Activated CD4-positive, alpha-beta T cell treated with anti-CD3 and anti-CD28 coated beads, Interleukin-2, amount 10 ng/mL, durations not matched to agents 7 days and 5 days (primary cell): ENCODE results near the gene KDM8. TPM values are rescaled to one million over a fixed set of nuclear protein-coding genes. Genes with fewer than 3 reads are reported as not detected.
"Not testable (repeated sequence)": the region's sequence is repeated elsewhere in the genome, so short reads cannot be mapped to it uniquely, and the experiment has no call there.

Experiments
- CTCF ChIA-PET: fragments of 350-600 bp; sonication (Branson Sonifier 250); formaldehyde crosslinking; loops from one replicate; lab custom pipeline; 2021; ENCODE audit warnings: antibody characterized with exemption; lab: Charles Lee
- POLR2A ChIA-PET: fragments of 350-600 bp; sonication (Branson Sonifier 250); formaldehyde crosslinking; loops from one replicate; lab custom pipeline; 2021; ENCODE audit warnings: antibody characterized with exemption; lab: Charles Lee
- DNase-seq: peaks from one replicate; pipeline ENCODE4 v3.0.0-alpha.2; 2020
- H3K27ac Mint-ChIP-seq: one replicate; pipeline ENCODE4 v1.8.0; 2021; ENCODE audit warnings: mild to moderate bottlenecking, moderate library complexity, mixed read lengths
- H3K27me3 Mint-ChIP-seq: one replicate; pipeline ENCODE4 v1.8.0; 2021; ENCODE audit warnings: mixed read lengths
- H3K36me3 Mint-ChIP-seq: one replicate; pipeline ENCODE4 v1.8.0; 2021; ENCODE audit warnings: low read depth, mixed read lengths
- H3K4me1 Mint-ChIP-seq: one replicate; pipeline ENCODE4 v1.8.0; 2021; ENCODE audit warnings: mixed read lengths
- H3K4me3 Mint-ChIP-seq: one replicate; pipeline ENCODE4 v1.8.0; 2021; ENCODE audit warnings: mild to moderate bottlenecking, moderate library complexity, mixed read lengths
- H3K9me3 Mint-ChIP-seq: one replicate; pipeline ENCODE4 v1.8.0; 2021; ENCODE audit warnings: mixed read lengths
- total RNA-seq, 2 experiments: library from RNA; stranded (reverse); gene quantifications; one replicate each; pipeline ENCODE4 v1.2.3, GENCODE V29; 2021

KDM8 gene
- total RNA-seq, 2 experiments from 2014 or later, result 22.5 to 25.0 TPM

GRCh38 chr16:27253526-27253930 lies 50.2 kb downstream of the KDM8 start:
- Mint-ChIP-seq H3K27me3 (no peaks in the 10 kb centered on the region), H3K4me3 (peak overlapping the region; percentile 20), H3K27ac (peak overlapping the region; percentile 76), H3K4me1 (peaks cover 65% of the 10 kb centered on the region), H3K9me3 (no peaks in the 10 kb centered on the region), H3K36me3 (peaks cover 70% of the 10 kb centered on the region)
- no peak for DNase-seq
- CTCF ChIA-PET, result interaction anchor here (1.9 kb wide), 1 partner anchor 18 kb away, joined by 7 read pairs; no protein-coding TSS in a partner anchor
- POLR2A ChIA-PET, result no interaction called here

GRCh38 chr16:27254262-27254811 lies 51.0 kb downstream of the KDM8 start:
- POLR2A ChIA-PET, result interaction anchor here (0.6 to 0.7 kb wide), 2 partner anchors 177 to 192 kb away, joined by 4 to 5 read pairs; no protein-coding TSS in a partner anchor

GRCh38 chr16:27256861-27257260 lies 53.5 kb downstream of the KDM8 start:
- Mint-ChIP-seq H3K4me3 (no peak overlapping the region), H3K4me1 (peaks cover 63% of the 10 kb centered on the region), H3K27me3 (no peaks in the 10 kb centered on the region), H3K36me3 (peaks cover 63% of the 10 kb centered on the region), H3K27ac (no peak overlapping the region), H3K9me3 (no peaks in the 10 kb centered on the region)
- no peak for DNase-seq
- POLR2A ChIA-PET, result no interaction called here
- CTCF ChIA-PET, result interaction anchor here (1.1 to 2.6 kb wide), 3 partner anchors 10 to 22 kb away, joined by 3 to 9 read pairs (median 3); no protein-coding TSS in a partner anchor

More at GRCh38 chr16:27254262-27254811, 51.0 kb downstream of the KDM8 start:
- Mint-ChIP-seq H3K27me3 (no peaks in the 10 kb centered on the region), H3K9me3 (no peaks in the 10 kb centered on the region), H3K4me1 (peaks cover 68% of the 10 kb centered on the region), H3K27ac (peak overlapping the region; percentile 76), H3K4me3 (no peak overlapping the region), H3K36me3 (peaks cover 70% of the 10 kb centered on the region)
- no peak for DNase-seq
- CTCF ChIA-PET, result interaction anchor here (1.6 to 1.9 kb wide), 3 partner anchors 10 to 19 kb away, joined by 3 to 7 read pairs (median 4); no protein-coding TSS in a partner anchor

- ChIA-PET CTCF (interaction anchor here (1.1 to 2.6 kb wide), 4 partner anchors 11 to 22 kb away, joined by 3 to 9 read pairs (median 3); no protein-coding TSS in a partner anchor), POLR2A (no interaction called here)
- H3K27me3 Mint-ChIP-seq, result no peaks in the 10 kb centered on the region
- DNase-seq, result no peak
- H3K4me1 Mint-ChIP-seq, result peaks cover 62% of the 10 kb centered on the region
- no peak overlapping the region for H3K27ac Mint-ChIP-seq
- no peaks in the 10 kb centered on the region for H3K9me3 Mint-ChIP-seq
- peaks cover 62% of the 10 kb centered on the region for H3K36me3 Mint-ChIP-seq
- no peak overlapping the region for H3K4me3 Mint-ChIP-seq
Observed at GRCh38 chr16:27257271-27257670, 53.9 kb downstream of the KDM8 start.

GRCh38 chr16:27258241-27258734 lies 55.0 kb downstream of the KDM8 start:
- peaks cover 1% of the 10 kb centered on the region for H3K9me3 Mint-ChIP-seq
- H3K4me1 Mint-ChIP-seq, result peaks cover 63% of the 10 kb centered on the region
- no peak for DNase-seq
- H3K36me3 Mint-ChIP-seq, result peaks cover 67% of the 10 kb centered on the region
- H3K4me3 Mint-ChIP-seq, result no peak overlapping the region
- H3K27me3 Mint-ChIP-seq, result no peaks in the 10 kb centered on the region
- CTCF ChIA-PET, result interaction anchor here (0.7 to 2.6 kb wide), 3 partner anchors 16 to 47 kb away, joined by 3 to 9 read pairs (median 3); no protein-coding TSS in a partner anchor
- H3K27ac Mint-ChIP-seq, result no peak overlapping the region
- POLR2A ChIA-PET, result interaction anchor here (0.6 kb wide), 1 partner anchor 27 kb away, joined by 3 read pairs; no protein-coding TSS in a partner anchor

GRCh38 chr16:27259710-27260109 lies 56.4 kb downstream of the KDM8 start:
- ChIA-PET CTCF (interaction anchor here (0.8 to 1.0 kb wide), 2 partner anchors 9 to 14 kb away, joined by 3 read pairs; partner anchors contain the start of gene NSMCE1), POLR2A (no interaction called here)
- Mint-ChIP-seq H3K27me3 (no peaks in the 10 kb centered on the region), H3K4me3 (no peak overlapping the region), H3K4me1 (peaks cover 57% of the 10 kb centered on the region), H3K27ac (no peak overlapping the region), H3K9me3 (peaks cover 2% of the 10 kb centered on the region), H3K36me3 (peaks cover 69% of the 10 kb centered on the region)
- no peak for DNase-seq

GRCh38 chr16:27262904-27263423 lies 59.6 kb downstream of the KDM8 start:
- CTCF ChIA-PET, H3K9me3 Mint-ChIP-seq, H3K4me3 Mint-ChIP-seq, H3K27ac Mint-ChIP-seq, POLR2A ChIA-PET, DNase-seq, H3K27me3 Mint-ChIP-seq: not testable (repeated sequence)
- peaks cover 62% of the 10 kb centered on the region for H3K4me1 Mint-ChIP-seq
- H3K36me3 Mint-ChIP-seq, result peaks cover 59% of the 10 kb centered on the region

GRCh38 chr16:27264151-27264550 lies 60.8 kb downstream of the KDM8 start:
- ChIA-PET CTCF (interaction anchor here (1.0 to 1.1 kb wide), 3 partner anchors 9 to 29 kb away, joined by 3 to 4 read pairs (median 3); no protein-coding TSS in a partner anchor), POLR2A (no interaction called here)
- DNase-seq, result no peak
- Mint-ChIP-seq H3K36me3 (peaks cover 56% of the 10 kb centered on the region), H3K4me1 (peaks cover 60% of the 10 kb centered on the region), H3K9me3 (peaks cover 2% of the 10 kb centered on the region), H3K27me3 (no peaks in the 10 kb centered on the region), H3K27ac (no peak overlapping the region), H3K4me3 (no peak overlapping the region)

GRCh38 chr16:27265982-27266381 lies 62.7 kb downstream of the KDM8 start:
- no peak for DNase-seq
- ChIA-PET POLR2A (no interaction called here), CTCF (interaction anchor here (1.4 kb wide), 1 partner anchor 15 kb away, joined by 4 read pairs; no protein-coding TSS in a partner anchor)

GRCh38 chr16:27267037-27267677 lies 63.8 kb downstream of the KDM8 start:
- peaks cover 76% of the 10 kb centered on the region for H3K4me1 Mint-ChIP-seq

More at GRCh38 chr16:27265982-27266381, 62.7 kb downstream of the KDM8 start:
- Mint-ChIP-seq H3K36me3 (peaks cover 48% of the 10 kb centered on the region), H3K9me3 (peaks cover 4% of the 10 kb centered on the region), H3K4me1 (peaks cover 71% of the 10 kb centered on the region), H3K4me3 (no peak overlapping the region), H3K27me3 (no peaks in the 10 kb centered on the region), H3K27ac (no peak overlapping the region)

GRCh38 chr16:27268376-27269299 lies 65.3 kb downstream of the KDM8 start, which contains the start of gene NSMCE1:
Gene NSMCE1, minus strand, starts transcription at chr16:27268772. Its CDS starts 11,202 bp downstream, at chr16:27257570.
- POLR2A ChIA-PET, result no interaction called here
- CTCF ChIA-PET, result interaction anchor here (1.4 to 2.4 kb wide), 2 partner anchors 8 to 34 kb away, joined by 3 to 7 read pairs; no protein-coding TSS in a partner anchor
- peak; percentile 98 for DNase-seq
- H3K36me3 Mint-ChIP-seq, result peaks cover 36% of the 10 kb centered on the region
- peak within 1 kb of the TSS; percentile 97 for H3K27ac Mint-ChIP-seq
- H3K4me3 Mint-ChIP-seq, result peak within 1 kb of the TSS; percentile 98
- peaks cover 73% of the 10 kb centered on the region for H3K4me1 Mint-ChIP-seq
- peaks cover 8% of the 10 kb centered on the region for H3K9me3 Mint-ChIP-seq
- H3K27me3 Mint-ChIP-seq, result no peaks in the 10 kb centered on the region

More at GRCh38 chr16:27267037-27267677, 63.8 kb downstream of the KDM8 start:
- peaks cover 49% of the 10 kb centered on the region for H3K36me3 Mint-ChIP-seq
- ChIA-PET POLR2A (no interaction called here), CTCF (no interaction called here)
- H3K27me3 Mint-ChIP-seq, result no peaks in the 10 kb centered on the region
- peak overlapping the region; percentile 97 for H3K27ac Mint-ChIP-seq
- no peak for DNase-seq
- peak overlapping the region; percentile 98 for H3K4me3 Mint-ChIP-seq
- peaks cover 9% of the 10 kb centered on the region for H3K9me3 Mint-ChIP-seq
